ENCODE measurements around the gene CSNK1G2. TPM values are rescaled to one million over a fixed set of nuclear protein-coding genes. Genes with fewer than 3 reads are reported as not detected.

The CSNK1G2 gene
- total RNA-seq, 4 donors from 2014 or later: 34.1 to 52.6 (median 48.5) TPM

DNA sequence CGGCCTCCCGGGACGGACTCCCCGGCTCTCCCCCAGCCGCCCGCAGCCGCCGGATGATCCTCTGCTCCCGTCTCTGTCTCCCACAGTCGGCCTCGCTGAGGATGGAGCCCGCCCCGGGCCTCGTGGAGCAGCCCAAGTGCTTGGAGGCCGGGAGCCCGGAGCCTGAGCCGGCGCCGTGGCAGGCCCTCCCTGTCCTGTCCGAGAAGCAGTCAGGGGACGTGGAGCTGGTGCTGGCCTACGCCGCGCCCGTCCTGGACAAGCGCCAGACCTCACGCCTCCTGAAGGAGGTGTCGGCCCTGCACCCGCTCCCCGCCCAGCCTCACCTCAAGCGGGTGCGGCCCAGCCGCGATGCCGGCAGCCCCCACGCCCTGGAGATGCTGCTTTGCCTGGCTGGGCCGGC is 29.0 kb upstream of the CSNK1G2 start:
- no peak overlapping the region for H3K27ac ChIP-seq (replicated peaks in 1 of 4)
- intact Hi-C loops (cut with DNase I): no loop called here
- no peak overlapping the region for H3K4me3 ChIP-seq
- H3K36me3 ChIP-seq: peaks cover 15 to 44% (median 37%) of the 10 kb centered on the region in 4 donors
- no peaks in the 10 kb centered on the region for H3K9me3 ChIP-seq
- 89% methylated on average over 11 of the region's 37 CpGs for WGBS
- peaks cover 4 to 37% (median 29%) of the 10 kb centered on the region in 4 donors for H3K4me1 ChIP-seq
- TF ChIP-seq EP300 (IDR thresholded peaks at IDR 0.05): no peak
- TF ChIP-seq, protein P1, sequence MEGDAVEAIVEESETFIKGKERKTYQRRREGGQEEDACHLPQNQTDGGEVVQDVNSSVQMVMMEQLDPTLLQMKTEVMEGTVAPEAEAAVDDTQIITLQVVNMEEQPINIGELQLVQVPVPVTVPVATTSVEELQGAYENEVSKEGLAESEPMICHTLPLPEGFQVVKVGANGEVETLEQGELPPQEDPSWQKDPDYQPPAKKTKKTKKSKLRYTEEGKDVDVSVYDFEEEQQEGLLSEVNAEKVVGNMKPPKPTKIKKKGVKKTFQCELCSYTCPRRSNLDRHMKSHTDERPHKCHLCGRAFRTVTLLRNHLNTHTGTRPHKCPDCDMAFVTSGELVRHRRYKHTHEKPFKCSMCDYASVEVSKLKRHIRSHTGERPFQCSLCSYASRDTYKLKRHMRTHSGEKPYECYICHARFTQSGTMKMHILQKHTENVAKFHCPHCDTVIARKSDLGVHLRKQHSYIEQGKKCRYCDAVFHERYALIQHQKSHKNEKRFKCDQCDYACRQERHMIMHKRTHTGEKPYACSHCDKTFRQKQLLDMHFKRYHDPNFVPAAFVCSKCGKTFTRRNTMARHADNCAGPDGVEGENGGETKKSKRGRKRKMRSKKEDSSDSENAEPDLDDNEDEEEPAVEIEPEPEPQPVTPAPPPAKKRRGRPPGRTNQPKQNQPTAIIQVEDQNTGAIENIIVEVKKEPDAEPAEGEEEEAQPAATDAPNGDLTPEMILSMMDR (IDR thresholded peaks at IDR 0.05): no peak
- no peak for TF ChIP-seq POLR2AphosphoS5 (IDR thresholded peaks at IDR 0.05)
- TF ChIP-seq POLR2A (IDR thresholded peaks at IDR 0.05; ENCODE audit: low read depth): no peak
- no peak for DNase-seq (ENCODE audit: extremely low spot score)
- no peaks in the 10 kb centered on the region for H3K27me3 ChIP-seq

DNA sequence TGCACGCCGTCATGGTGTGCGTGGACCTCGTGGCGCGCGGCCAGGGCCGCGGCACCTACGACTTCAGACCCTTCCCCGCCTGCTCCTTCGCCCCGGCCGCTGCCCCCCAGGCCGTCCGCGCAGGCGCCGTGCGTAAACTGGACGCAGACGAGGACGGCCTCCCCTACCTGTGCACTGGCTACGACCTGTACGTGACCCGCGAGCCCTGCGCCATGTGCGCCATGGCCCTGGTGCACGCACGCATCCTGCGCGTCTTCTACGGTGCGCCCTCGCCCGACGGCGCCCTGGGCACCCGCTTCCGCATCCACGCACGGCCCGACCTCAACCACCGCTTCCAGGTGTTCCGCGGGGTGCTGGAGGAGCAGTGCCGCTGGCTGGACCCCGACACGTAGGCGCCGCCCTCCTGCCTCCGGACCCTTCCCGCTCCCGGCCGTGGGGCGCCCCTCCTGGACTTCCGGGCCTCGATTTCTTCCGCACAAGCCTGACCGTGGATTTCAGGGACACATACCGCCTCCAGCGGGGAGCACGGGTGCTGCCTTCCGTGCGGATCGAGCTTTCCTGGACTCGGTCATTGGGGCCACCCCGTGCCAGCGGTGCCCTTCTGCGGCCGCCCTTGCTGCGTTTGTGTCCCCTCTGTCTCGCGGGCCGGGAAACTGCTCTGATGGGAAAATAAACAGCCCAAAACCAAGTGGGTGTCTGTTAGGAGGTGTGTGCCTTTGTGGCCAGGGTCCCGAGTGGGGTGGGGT is 28.0 kb upstream of the CSNK1G2 start:
- intact Hi-C loops (cut with DNase I): no loop called here
- Histone ChIP-seq H3K27me3 (no peaks in the 10 kb centered on the region), H3K27ac (replicated peaks in 1 of 4) (no peak overlapping the region), H3K4me3 (no peak overlapping the region), H3K9me3 (no peaks in the 10 kb centered on the region), H3K4me1 (peaks cover 4 to 28% (median 20%) of the 10 kb centered on the region in 4 donors), H3K36me3 (peaks cover 19 to 54% (median 43%) of the 10 kb centered on the region in 4 donors)
- DNase-seq (ENCODE audit: extremely low spot score): no peak
- TF ChIP-seq POLR2AphosphoS5 (IDR thresholded peaks at IDR 0.05): no peak
- TF ChIP-seq POLR2A (IDR thresholded peaks at IDR 0.05; ENCODE audit: low read depth): no peak
- TF ChIP-seq, protein P1 (IDR thresholded peaks at IDR 0.05): no peak
- no peak for TF ChIP-seq EP300 (IDR thresholded peaks at IDR 0.05)
- 98% methylated on average over 27 of the region's 77 CpGs for WGBS

DNA sequence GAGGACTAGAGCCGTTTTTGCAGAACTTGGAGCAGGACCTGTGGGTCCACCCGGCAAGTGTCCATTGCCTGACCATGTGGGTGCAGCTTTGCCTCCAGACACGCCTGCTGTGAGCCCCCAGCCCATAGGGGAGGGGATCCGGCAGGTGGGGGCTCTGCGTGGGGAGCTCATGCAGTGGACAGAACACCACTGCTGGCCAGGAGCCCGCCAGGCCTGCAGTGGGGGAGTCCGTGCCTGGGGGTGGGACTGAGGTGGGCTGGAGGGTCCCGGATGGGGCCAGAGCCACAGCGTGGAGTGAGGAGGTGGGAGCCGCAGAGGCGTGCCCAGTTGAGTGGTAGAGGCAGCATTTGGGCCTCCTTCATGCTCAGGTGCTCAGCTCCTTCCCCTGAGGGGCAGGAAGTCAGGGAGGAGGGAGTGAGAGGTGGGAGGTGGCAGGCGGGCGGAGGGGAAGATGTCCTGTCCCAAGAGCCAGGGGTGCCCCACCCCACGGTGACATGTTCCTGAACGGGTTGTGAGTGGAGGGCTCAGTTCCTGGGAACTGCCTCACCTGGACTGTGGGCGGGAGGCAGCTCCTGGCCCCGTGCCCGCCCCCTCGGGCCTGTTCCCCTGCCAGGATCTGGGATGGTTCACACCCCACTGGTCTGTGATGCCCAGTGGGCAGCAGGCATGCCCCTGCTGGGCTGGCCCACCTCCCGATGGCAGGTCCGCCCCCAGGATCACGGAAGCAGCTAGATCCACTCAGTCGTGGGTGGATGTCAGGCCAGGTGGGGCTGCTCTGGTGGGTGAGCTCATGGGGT is 27.0 kb upstream of the CSNK1G2 start:
- DNase-seq (ENCODE audit: extremely low spot score): no peak
- Histone ChIP-seq H3K27ac (replicated peaks in 1 of 4) (no peak overlapping the region), H3K36me3 (peaks cover 29 to 64% (median 51%) of the 10 kb centered on the region in 4 donors), H3K4me1 (peaks cover 4 to 19% (median 11%) of the 10 kb centered on the region in 4 donors), H3K9me3 (no peaks in the 10 kb centered on the region), H3K27me3 (no peaks in the 10 kb centered on the region), H3K4me3 (no peak overlapping the region)
- WGBS: 87% methylated on average over 20 of the region's 23 CpGs
- intact Hi-C loops (cut with DNase I): no loop called here
- TF ChIP-seq POLR2AphosphoS5 (IDR thresholded peaks at IDR 0.05) (no peak), EP300 (IDR thresholded peaks at IDR 0.05) (no peak), POLR2A (IDR thresholded peaks at IDR 0.05; ENCODE audit: low read depth) (no peak)
- TF ChIP-seq, protein P1 (IDR thresholded peaks at IDR 0.05): no peak

DNA sequence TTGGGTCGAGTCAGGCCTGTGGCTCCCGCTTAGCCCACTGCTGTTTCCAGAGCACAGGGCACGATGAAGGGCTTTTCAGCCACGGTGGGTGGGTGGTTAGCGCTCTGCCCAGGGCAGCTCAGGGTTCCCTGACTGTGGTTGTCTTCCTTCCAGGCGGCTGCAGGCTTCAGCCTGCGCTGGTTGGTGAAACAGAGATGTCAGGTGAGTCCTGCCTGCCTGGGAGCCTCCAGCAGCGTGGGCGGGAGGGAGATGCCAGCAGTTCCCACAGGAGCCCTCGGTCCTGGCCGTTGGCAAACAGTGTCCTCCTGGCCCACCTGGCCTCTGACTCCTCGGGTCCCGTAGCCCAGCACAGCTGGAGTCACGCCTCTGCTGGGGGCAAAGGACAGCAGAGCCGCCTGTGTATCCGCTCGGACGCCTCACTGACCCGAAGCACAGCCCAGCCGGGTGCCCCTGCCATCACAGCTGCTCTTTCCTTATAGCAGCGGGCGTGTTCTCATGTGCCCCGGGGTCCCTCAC is 26.1 kb upstream of the CSNK1G2 start:
- Histone ChIP-seq H3K9me3 (no peaks in the 10 kb centered on the region), H3K4me1 (peaks cover 0 to 10% (median 2%) of the 10 kb centered on the region in 4 donors), H3K4me3 (no peak overlapping the region), H3K27me3 (no peaks in the 10 kb centered on the region), H3K27ac (replicated peaks in 1 of 4) (no peak overlapping the region), H3K36me3 (peaks cover 38 to 73% (median 59%) of the 10 kb centered on the region in 4 donors)
- WGBS: 93% methylated on average over 20 of the region's 23 CpGs
- TF ChIP-seq EP300 (IDR thresholded peaks at IDR 0.05) (no peak), POLR2A (IDR thresholded peaks at IDR 0.05; ENCODE audit: low read depth) (no peak), POLR2AphosphoS5 (IDR thresholded peaks at IDR 0.05) (no peak)
- TF ChIP-seq, protein P1 (IDR thresholded peaks at IDR 0.05): no peak
- DNase-seq (ENCODE audit: extremely low spot score): no peak
- intact Hi-C loops (cut with DNase I): no loop called here

Data from esophagus muscularis mucosa (tissue), 4 donors.